ENCODE results near the gene ACP1.

DNA sequence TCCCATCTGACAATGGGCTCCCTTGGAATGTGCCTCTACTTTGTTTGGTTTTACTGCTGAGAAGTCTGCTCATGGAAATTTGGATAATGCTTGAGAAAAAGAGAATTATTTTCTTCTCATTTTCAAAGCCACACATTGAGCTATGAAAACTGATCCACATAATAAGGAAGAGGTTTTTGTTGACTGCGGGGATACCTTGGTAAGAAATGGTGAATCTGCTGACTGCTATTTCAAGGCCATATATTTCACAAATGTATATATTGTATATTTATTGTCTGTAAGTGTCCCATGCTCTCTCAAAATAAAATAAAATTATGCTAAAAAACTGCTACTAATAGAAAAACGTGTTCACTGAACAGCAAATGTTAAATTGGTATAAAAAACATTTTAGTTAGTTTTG is 16.0 kb upstream of the ACP1 start:
- no peak for TF ChIP-seq POLR2A (IDR thresholded peaks at IDR 0.05)
- TF ChIP-seq, protein P1, sequence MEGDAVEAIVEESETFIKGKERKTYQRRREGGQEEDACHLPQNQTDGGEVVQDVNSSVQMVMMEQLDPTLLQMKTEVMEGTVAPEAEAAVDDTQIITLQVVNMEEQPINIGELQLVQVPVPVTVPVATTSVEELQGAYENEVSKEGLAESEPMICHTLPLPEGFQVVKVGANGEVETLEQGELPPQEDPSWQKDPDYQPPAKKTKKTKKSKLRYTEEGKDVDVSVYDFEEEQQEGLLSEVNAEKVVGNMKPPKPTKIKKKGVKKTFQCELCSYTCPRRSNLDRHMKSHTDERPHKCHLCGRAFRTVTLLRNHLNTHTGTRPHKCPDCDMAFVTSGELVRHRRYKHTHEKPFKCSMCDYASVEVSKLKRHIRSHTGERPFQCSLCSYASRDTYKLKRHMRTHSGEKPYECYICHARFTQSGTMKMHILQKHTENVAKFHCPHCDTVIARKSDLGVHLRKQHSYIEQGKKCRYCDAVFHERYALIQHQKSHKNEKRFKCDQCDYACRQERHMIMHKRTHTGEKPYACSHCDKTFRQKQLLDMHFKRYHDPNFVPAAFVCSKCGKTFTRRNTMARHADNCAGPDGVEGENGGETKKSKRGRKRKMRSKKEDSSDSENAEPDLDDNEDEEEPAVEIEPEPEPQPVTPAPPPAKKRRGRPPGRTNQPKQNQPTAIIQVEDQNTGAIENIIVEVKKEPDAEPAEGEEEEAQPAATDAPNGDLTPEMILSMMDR (IDR thresholded peaks at IDR 0.05), result no peak

Measured in upper lobe of left lung (tissue), 4 donors.